Transverse colon (tissue), 4 donors: ENCODE measurements around the gene COPZ1. TPM values are rescaled to one million over a fixed set of nuclear protein-coding genes. Genes with fewer than 3 reads are reported as not detected.

Experiments used
- DNase-seq: peaks from one replicate; pipeline ENCODE4 v3.0.0-alpha.2; 2019
- H3K27ac ChIP-seq, 4 donors: fragments of 200-600 bp; sonication (generic); 2 replicates each; pipeline ENCODE4 v1.5.1; 2016 to 2018; ENCODE audit warnings: inconsistent platforms in 4 of 4
- H3K27me3 ChIP-seq: fragments of 200-600 bp; sonication (generic); 2 replicates; pipeline ENCODE4 v1.5.1; 2017; ENCODE audit warnings: inconsistent platforms
- H3K36me3 ChIP-seq, 4 donors: fragments of 200-600 bp; sonication (generic); 2 replicates each; pipeline ENCODE4 v1.5.1; 2017 to 2019; ENCODE audit warnings: inconsistent platforms in 4 of 4
- H3K4me1 ChIP-seq, 4 donors: fragments of 200-600 bp; sonication (generic); 2 replicates each; pipeline ENCODE4 v1.5.1; 2017 to 2020; ENCODE audit warnings: inconsistent platforms in 4 of 4
- H3K4me3 ChIP-seq, 4 donors: fragments of 200-600 bp; sonication (generic); 1 replicate in 1 of 4; 2 replicates in 3 of 4; pipeline versions ENCODE4 v1.5.1 to v1.6.1; 2017 to 2019; ENCODE audit warnings: inconsistent platforms in 4 of 4
- H3K9me3 ChIP-seq, 2 donors: fragments of 200-600 bp; sonication (generic); 2 replicates each; pipeline ENCODE4 v1.5.1; 2017 to 2019; ENCODE audit warnings: inconsistent platforms in 2 of 2
- EP300 ChIP-seq: sonication (generic); formaldehyde crosslinking; IDR thresholded peaks from one replicate; pipeline ENCODE4 v1.6.1; 2017; ENCODE audit warnings: antibody characterized with exemption, low read depth
- POLR2A ChIP-seq: fragments of 450-650 bp; IDR thresholded peaks from one replicate; pipeline ENCODE4 v1.6.1; 2016; ENCODE audit warnings: antibody characterized with exemption, mild to moderate bottlenecking, moderate library complexity
- POLR2AphosphoS5 ChIP-seq, 3 donors: sonication (generic); formaldehyde crosslinking; IDR thresholded peaks; one replicate each; pipeline ENCODE4 v1.6.1; 2016; ENCODE audit warnings: antibody characterized with exemption in 3 of 3
- WGBS, 2 donors: methylation state at CpG; one replicate each; pipeline ENCODE4 v1.1.5; 2018; ENCODE audit warnings: low coverage in 1 of 2; 5-methylcytosine and 5-hydroxymethylcytosine counted together
- in situ Hi-C, 4 donors: fragments of 200-750 bp; cut with MboI; loops; one replicate each; pipeline versions ENCODE4 v1.15.0 to v1.15.1; 2017; ENCODE audit warnings: low sequenced_read_pairs in 3 of 4, low pct_ligation_motif_present in 1 of 4, low pct_unique_long_range_greater_than_20kb in 1 of 4
- intact Hi-C: fragments of 100-400 bp; cut with DNase I; formaldehyde crosslinking; loops from one replicate; pipeline ENCODE4 v1.15.1; 2023; ENCODE audit warnings: low total_unique reads
- total RNA-seq, 4 donors: library from RNA; depleted of rRNA; stranded (reverse); fragments of >200 nt; gene quantifications; one replicate each; pipeline ENCODE4 v1.1.0, GENCODE V29; 2016
- TF ChIP-seq, protein P1 (sequence below), 5 experiments: fragments of 200-600 bp in 3 of 5; fragments of 450-650 bp in 2 of 5; sonication (generic) in 3 of 5; IDR thresholded peaks; 1 replicate in 2 of 5; 2 replicates in 3 of 5; pipeline ENCODE4 v1.5.1; 2016 to 2017; ENCODE audit warnings: antibody characterized with exemption in 5 of 5, inconsistent platforms in 3 of 5, mild to moderate bottlenecking in 2 of 5, moderate library complexity in 1 of 5

The COPZ1 gene
- total RNA-seq, 4 donors from 2014 or later = 25.8 to 79.6 (median 63.6) TPM

GRCh38 chr12:54383041-54383609 lies 58.2 kb downstream of the COPZ1 start:
- intact Hi-C loops = no loop called here
- peak overlapping the region in 3 of 4 donors; percentile 27 to 73 (median 69) for H3K27ac ChIP-seq
- H3K4me1 ChIP-seq = peaks cover 8 to 28% (median 17%) of the 10 kb centered on the region in 4 donors
- TF ChIP-seq EP300 (no peak), POLR2AphosphoS5 (IDR thresholded peaks at IDR 0.05) (no peak), POLR2A (peak; percentile 15)
- TF ChIP-seq, protein P1, sequence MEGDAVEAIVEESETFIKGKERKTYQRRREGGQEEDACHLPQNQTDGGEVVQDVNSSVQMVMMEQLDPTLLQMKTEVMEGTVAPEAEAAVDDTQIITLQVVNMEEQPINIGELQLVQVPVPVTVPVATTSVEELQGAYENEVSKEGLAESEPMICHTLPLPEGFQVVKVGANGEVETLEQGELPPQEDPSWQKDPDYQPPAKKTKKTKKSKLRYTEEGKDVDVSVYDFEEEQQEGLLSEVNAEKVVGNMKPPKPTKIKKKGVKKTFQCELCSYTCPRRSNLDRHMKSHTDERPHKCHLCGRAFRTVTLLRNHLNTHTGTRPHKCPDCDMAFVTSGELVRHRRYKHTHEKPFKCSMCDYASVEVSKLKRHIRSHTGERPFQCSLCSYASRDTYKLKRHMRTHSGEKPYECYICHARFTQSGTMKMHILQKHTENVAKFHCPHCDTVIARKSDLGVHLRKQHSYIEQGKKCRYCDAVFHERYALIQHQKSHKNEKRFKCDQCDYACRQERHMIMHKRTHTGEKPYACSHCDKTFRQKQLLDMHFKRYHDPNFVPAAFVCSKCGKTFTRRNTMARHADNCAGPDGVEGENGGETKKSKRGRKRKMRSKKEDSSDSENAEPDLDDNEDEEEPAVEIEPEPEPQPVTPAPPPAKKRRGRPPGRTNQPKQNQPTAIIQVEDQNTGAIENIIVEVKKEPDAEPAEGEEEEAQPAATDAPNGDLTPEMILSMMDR (IDR thresholded peaks at IDR 0.05) = no peak
- 93% methylated on average over 2 to 3 of the region's 3 CpGs for WGBS, 2 donors
- DNase-seq = no peak
- no peaks in the 10 kb centered on the region for H3K36me3 ChIP-seq
- in situ Hi-C loops = no loop called here
- H3K4me3 ChIP-seq = no peak overlapping the region
- no peaks in the 10 kb centered on the region for H3K9me3 ChIP-seq
- H3K27me3 ChIP-seq = peaks cover 5% of the 10 kb centered on the region

DNA sequence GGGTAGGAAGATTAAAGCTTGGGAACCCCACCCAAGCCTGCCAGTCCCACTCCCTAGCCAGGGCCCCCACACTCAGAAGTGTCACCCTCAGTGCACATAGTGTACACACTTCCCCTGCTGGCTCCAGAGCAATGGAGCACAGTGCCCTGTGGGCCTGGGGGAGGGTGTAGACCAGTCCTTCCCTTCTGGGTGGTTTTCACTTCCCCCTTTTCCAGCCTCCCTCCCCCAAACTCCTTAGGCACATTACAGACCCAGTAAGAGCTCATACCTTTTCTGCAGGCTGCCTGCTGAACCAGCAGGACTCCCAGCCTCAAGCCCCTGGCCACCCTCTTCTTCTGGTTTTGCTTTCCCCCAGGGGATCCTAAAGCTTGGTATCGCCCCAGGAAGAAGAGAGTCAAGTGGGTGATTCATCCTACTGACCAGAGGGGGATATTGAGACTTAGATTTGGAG lies 59.7 kb downstream of the COPZ1 start, which contains the start of gene ZNF385A:
Gene ZNF385A, minus strand, starts transcription at position 143 of the 451 bp plus-strand sequence. CDS start 219 bp downstream, outside the sequence.
- Histone ChIP-seq H3K4me1 (peaks cover 4 to 21% (median 8%) of the 10 kb centered on the region in 4 donors), H3K27ac (peak within 1 kb of the TSS; percentile 42 to 73 (median 60)), H3K4me3 (no peak within 1 kb of the TSS), H3K36me3 (no peaks in the 10 kb centered on the region), H3K9me3 (no peaks in the 10 kb centered on the region), H3K27me3 (no peaks in the 10 kb centered on the region)
- WGBS, 2 donors = 64 to 86% methylated on average over 1 of the region's 1 CpG
- intact Hi-C loops = no loop called here
- TF ChIP-seq POLR2A = peak; percentile 20
- TF ChIP-seq EP300 = no peak
- peak in 2 of 3 donors; percentile 15 to 62 for TF ChIP-seq POLR2AphosphoS5 (IDR thresholded peaks at IDR 0.05)
- in situ Hi-C loops = no loop called here
- no peak for DNase-seq

DNA sequence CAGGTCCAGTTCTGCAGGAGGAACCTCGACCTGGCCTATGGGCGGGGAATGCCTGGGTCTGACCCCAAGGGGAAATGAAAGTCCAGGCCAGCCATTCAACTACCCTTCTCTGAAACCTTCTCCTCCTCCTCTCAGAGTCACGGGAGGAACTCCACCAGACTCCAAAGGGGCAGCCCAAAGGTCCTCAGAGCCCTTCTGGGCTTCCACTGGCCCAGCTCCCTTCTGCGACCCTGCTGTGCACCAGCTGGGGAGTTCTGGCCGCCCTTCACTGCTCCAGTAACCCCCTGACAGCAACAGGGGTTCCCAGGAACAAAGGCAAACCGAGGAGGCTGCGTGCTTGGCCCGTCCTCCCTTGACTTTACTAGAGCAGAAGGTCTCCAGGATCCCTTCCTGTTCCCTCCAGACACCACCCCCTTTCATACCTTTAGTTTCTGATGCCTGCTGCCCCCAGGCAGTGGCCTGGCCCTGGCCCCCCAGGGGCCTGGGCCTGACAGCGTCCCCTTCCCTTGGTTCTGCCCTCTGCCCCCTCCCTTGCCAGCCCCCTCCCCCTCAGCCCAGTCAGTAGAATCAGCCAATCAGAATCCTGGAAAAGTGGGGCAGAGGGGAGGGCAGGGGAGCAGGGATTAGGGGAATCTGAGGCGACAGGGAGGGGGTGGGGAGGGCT lies 60.5 kb downstream of the COPZ1 start:
- intact Hi-C loops (no loop called here), in situ Hi-C loops (no loop called here)
- Histone ChIP-seq H3K9me3 (no peaks in the 10 kb centered on the region), H3K4me3 (no peak overlapping the region), H3K27ac (peak overlapping the region; percentile 40 to 73 (median 60)), H3K4me1 (peaks cover 4 to 21% (median 8%) of the 10 kb centered on the region in 4 donors), H3K36me3 (no peaks in the 10 kb centered on the region), H3K27me3 (no peaks in the 10 kb centered on the region)
- TF ChIP-seq, protein P1 (IDR thresholded peaks at IDR 0.05) = no peak
- no peak for TF ChIP-seq EP300
- TF ChIP-seq POLR2A = no peak
- TF ChIP-seq POLR2AphosphoS5 (IDR thresholded peaks at IDR 0.05) = no peak
- DNase-seq = no peak
- WGBS, 2 donors = 63% methylated on average over 10 of the region's 10 CpGs; no CpG with 5 or more reads in 1 of the 2 donors

DNA sequence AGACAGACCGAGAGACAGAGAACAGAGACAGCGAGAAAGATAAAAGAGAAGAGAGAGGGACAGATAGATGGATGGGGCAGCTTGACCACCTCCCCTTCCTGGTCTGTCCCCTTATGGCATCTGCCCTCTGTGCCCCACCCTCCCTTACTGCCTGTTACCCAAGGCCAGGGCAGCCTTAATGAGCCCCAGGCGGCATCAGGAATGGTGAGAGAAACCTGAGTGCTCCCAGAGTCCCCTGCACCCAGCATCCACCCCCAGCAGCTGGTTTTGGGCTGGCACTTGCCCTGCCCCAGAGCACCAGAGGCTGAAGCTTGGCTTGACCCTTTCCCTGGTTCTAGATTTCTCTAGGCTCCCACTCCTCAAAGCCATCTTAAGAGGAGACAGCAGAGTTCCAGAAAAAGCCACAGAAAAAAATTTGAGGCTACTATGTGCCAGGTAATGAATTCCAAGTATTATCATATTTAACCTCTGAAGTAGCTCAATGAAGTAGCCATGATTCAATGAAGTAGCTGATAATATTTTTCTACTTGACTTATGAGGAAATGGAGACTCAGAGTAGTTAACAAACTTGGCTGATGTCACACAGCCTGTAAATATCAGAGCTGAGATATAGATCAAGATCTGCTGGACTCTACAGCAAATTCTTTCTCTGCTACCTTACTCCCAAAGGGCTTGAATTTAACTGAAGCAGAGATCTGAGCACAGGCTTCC lies 61.6 kb downstream of the COPZ1 start:
- TF ChIP-seq, protein P1 (IDR thresholded peaks at IDR 0.05) = no peak
- TF ChIP-seq POLR2A = no peak
- Histone ChIP-seq H3K36me3 (no peaks in the 10 kb centered on the region), H3K27ac (peak overlapping the region in 1 of 4 donors; percentile 14), H3K27me3 (no peaks in the 10 kb centered on the region), H3K9me3 (no peaks in the 10 kb centered on the region), H3K4me3 (no peak overlapping the region), H3K4me1 (peaks cover 9 to 30% (median 15%) of the 10 kb centered on the region in 4 donors)
- WGBS, 2 donors = 79 to 96% methylated on average over 3 of the region's 3 CpGs
- intact Hi-C loops (no loop called here), in situ Hi-C loops (no loop called here)
- no peak for DNase-seq
